GM19238 (cell line): ENCODE measurements around the gene SRSF2.
"Not testable (repeated sequence)": the region's sequence is repeated elsewhere in the genome, so short reads cannot be mapped to it uniquely, and the experiment has no call there.

Experiments
- DNase-seq: peaks from one replicate; pipeline ENCODE4 v3.0.0; 2011; ENCODE audit warnings: low spot score; ENCODE audit not compliant: insufficient read length

SRSF2 gene

GRCh38 chr17:76721463-76721862 is 15.7 kb downstream of the SRSF2 start:
- DNase-seq, result no peak

- no peak for DNase-seq
Measured at GRCh38 chr17:76720941-76721340, 16.2 kb downstream of the SRSF2 start.

GRCh38 chr17:76720211-76720610 is 16.9 kb downstream of the SRSF2 start:
- DNase-seq, result no peak

- no peak for DNase-seq
Measured at GRCh38 chr17:76718516-76718915, 18.6 kb downstream of the SRSF2 start.

GRCh38 chr17:76716839-76717215 is 20.3 kb downstream of the SRSF2 start:
- DNase-seq, result no peak

GRCh38 chr17:76716146-76716838 is 20.8 kb downstream of the SRSF2 start:
- DNase-seq, result no peak

GRCh38 chr17:76715496-76715830 is 21.7 kb downstream of the SRSF2 start:
- no peak for DNase-seq

GRCh38 chr17:76714822-76715495 is 22.2 kb downstream of the SRSF2 start:
- no peak for DNase-seq

- DNase-seq, result no peak
Measured at GRCh38 chr17:76714336-76714735, 22.8 kb downstream of the SRSF2 start.

GRCh38 chr17:76713765-76714164 is 23.4 kb downstream of the SRSF2 start:
- DNase-seq, result no peak

GRCh38 chr17:76712321-76712720 is 24.8 kb downstream of the SRSF2 start:
- not testable (repeated sequence) for DNase-seq

- peak; percentile 69 for DNase-seq
Measured at GRCh38 chr17:76710863-76711611, 26.1 kb downstream of the SRSF2 start, which contains the start of gene MXRA7. Gene MXRA7 (minus strand): TSS chr17:76710965. CDS start chr17:76710946, 19 bp downstream.

GRCh38 chr17:76709951-76710862 is 26.9 kb downstream of the SRSF2 start:
- not testable (repeated sequence) for DNase-seq

- DNase-seq, result no peak
Measured at GRCh38 chr17:76709077-76709950, 27.8 kb downstream of the SRSF2 start.

GRCh38 chr17:76707985-76708807 is 28.9 kb downstream of the SRSF2 start:
- no peak for DNase-seq

GRCh38 chr17:76706817-76707216 is 30.3 kb downstream of the SRSF2 start:
- no peak for DNase-seq

GRCh38 chr17:76704805-76705204 is 32.3 kb downstream of the SRSF2 start:
- no peak for DNase-seq

GRCh38 chr17:76702941-76703637 is 34.0 kb downstream of the SRSF2 start:
- DNase-seq, result no peak

- no peak for DNase-seq
Measured at GRCh38 chr17:76702076-76702475, 35.1 kb downstream of the SRSF2 start.
